HG03097 (cell line): ENCODE results near the gene GIGYF2.
"Not testable (repeated sequence)": the region's sequence is repeated elsewhere in the genome, so short reads cannot be mapped to it uniquely, and the experiment has no call there.

ENCODE experiments used
- ATAC-seq: cut with Tn5 transposase; IDR thresholded peaks from one replicate; pipeline ENCODE4 v1.9.1; 2021; ENCODE audit not compliant: unreplicated experiment, low FRiP score

The GIGYF2 gene

DNA sequence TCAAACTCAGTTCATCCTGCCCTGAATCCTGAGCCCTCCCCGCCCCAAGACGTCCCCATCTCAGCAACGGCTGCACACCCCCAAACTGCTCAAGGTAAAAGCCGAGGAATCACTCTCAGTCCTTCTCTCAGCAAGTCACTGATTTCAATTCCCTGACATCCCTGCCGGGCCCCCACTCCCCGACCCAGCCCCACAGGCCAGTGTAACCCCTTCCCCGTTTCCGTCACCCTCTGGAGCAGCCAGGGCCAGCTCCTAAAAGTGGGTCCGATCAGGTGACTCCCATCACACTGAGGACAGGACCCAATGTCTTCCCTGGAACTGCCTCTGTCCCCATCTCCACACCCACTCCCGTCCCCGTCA lies 193.4 kb downstream of the GIGYF2 start:
- ATAC-seq: no peak

DNA sequence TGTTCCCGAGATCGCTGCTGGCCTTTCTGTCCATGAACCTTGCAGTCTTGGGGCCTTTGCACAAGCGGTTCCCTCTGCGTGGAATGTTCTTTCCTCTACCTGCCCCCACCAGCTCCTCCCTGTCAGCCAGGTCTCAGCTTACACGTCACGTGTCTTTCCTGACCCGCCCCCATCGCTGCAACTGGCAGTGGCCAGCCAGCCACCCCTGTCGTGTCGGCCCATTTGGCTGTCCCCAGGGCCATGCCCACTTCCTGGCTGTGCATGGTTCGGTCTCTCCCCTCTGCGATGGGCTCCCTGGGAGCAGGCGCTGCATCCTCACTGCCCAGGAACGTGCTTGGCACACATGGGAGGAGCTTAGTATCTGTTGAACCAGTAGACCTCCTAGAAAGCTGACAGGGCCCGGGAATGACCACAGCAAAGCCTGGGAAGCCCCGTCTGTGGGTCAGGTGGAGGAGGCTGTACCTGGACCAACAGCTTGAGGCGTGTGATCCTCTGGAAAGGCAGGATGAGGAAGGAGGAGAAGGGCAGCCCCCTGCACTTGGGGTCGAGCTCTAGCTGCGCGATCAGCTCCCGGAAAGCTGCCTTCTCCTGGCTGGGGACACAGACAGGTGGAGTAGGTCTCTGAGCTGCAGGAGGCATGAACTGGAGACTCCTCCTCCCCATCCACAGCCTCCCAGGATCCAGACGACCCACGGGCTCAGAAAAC lies 193.9 kb downstream of the GIGYF2 start:
- ATAC-seq: no peak

DNA sequence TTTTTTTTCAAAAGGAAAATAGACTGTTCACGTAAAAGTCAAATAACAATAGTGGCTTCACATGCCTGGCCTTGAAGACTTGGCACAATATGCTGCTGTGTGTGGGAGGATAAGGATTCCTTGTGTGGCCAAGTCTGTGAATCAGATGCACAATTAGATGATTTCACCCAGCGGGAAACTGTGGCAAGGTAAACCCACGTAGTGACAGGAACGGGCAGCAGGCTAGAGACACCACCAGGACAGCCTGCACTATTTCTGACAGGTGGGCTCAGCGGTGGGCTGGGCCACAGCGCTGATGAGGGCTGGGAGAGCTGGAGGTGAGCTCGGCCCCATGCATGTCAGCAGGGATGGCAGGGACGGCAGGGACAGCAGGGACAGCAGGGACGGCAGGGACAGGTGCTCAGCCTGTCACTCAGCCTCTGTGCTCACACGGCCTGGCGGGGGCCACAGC lies 194.5 kb downstream of the GIGYF2 start:
- no peak for ATAC-seq

DNA sequence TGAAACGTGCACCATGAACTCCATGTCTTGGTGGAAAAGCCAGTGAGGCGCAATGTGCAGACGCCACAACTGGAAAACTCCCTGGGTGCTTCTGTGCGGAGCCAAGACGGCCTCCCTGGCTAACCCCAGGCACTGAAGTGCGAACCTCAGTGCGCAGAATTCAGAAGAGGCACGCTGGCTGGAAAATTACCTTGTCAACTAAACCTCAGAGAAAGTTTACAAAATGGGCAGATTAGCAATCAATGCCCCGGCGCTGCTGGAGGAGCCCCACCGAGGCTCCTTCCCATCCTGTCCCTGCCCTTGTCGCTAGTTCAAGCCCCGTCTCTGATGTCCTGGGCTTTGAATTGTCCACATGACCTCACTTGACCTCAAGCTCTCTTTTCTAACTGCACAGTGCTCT lies 195.1 kb downstream of the GIGYF2 start:
- ATAC-seq: no peak

DNA sequence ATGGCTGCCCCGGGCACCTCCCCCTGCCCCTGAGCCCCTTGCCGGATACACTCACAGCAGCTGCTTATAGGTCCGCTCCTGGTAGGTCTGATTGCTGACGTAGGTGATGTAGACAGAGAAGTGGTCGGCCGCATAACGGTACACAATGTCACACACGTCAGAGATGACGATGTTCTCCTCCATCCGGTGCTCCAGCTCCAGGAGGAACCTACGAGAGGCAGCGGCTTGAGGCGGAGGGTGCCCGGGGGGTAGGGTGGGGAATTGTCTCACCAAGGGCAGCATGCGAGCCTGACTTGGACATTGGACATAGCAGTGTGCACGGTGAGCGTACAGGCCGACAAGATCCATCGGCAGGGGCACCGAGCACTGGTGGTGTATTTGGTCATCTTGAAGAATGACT lies 195.7 kb downstream of the GIGYF2 start:
- ATAC-seq: no peak

DNA sequence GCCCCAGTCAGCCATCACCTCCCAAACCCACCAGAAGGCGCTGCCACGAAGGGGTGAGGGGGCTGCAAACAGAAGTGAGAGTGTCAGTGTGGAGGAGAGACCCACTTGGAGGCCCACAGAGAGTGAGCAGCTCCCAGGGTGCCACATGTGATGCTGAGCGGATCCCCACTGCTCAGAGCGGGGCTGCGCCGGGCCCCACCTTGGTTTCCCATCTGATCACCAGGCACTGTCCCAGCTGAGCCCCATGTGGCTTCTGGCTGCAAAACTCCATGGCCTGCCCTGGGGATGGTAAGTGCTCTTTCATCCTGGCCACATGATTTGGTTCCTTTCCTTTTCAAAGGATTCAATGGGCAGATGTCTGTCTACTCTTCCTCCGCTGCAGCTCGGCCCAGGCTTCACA lies 196.7 kb downstream of the GIGYF2 start:
- no peak for ATAC-seq

DNA sequence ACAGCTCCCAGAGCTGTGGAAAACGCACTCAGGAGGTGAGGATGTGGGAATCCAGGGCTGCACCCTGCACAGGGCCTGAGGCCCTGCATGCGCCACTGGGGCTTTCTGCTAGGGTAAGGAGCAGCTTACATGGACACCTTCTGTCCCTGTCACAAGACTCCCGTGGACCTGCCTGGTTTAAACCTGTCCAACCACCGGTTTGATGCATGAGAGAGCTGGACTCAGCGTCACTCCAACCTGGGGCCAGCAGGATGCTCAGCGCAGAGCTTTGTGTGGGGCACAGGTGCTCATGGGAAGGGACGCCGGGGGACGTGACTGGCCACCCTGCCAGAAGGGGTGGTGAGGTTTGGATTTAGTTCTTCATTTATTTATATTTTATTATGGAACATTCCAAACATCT lies 197.1 kb downstream of the GIGYF2 start:
- ATAC-seq: no peak

DNA sequence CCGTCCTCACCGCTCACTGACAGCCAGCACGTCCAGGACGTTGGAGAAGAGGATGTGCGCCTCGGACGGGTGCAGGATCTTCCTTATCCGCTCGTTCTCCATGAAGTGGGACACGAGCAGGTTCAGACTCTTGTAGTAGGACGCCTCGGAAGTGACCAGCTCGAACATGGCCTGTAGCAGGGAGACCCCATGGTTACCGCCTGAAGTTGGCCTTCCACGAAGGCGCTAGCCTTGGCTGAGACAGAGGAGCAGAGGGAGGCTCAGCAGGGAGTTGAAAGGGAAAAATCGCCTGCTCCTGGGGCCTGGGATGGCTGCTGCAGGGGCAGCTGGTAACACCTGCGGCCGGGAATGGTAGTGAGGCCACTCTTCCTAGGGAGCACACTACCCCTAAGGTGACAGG lies 197.6 kb downstream of the GIGYF2 start:
- no peak for ATAC-seq

DNA sequence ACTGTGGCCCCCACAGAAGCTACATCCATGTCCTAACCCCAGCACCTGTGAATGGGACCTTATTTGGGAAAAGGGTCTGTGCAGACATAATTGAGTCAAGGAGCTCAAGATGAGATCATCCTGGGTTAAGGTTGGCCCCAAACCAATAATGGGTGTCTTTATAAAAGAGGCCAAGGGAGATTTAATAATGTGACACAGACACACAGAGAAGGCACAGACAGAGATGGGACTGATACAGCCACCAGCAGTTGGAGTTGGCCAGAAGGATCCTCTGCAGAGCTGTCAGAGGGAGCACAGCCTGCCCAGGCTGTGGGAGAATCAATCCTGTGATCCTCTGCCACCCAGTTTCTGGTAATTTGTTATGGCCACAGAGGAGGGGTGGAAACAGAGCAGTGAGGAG lies 199.0 kb downstream of the GIGYF2 start:
- no peak for ATAC-seq

DNA sequence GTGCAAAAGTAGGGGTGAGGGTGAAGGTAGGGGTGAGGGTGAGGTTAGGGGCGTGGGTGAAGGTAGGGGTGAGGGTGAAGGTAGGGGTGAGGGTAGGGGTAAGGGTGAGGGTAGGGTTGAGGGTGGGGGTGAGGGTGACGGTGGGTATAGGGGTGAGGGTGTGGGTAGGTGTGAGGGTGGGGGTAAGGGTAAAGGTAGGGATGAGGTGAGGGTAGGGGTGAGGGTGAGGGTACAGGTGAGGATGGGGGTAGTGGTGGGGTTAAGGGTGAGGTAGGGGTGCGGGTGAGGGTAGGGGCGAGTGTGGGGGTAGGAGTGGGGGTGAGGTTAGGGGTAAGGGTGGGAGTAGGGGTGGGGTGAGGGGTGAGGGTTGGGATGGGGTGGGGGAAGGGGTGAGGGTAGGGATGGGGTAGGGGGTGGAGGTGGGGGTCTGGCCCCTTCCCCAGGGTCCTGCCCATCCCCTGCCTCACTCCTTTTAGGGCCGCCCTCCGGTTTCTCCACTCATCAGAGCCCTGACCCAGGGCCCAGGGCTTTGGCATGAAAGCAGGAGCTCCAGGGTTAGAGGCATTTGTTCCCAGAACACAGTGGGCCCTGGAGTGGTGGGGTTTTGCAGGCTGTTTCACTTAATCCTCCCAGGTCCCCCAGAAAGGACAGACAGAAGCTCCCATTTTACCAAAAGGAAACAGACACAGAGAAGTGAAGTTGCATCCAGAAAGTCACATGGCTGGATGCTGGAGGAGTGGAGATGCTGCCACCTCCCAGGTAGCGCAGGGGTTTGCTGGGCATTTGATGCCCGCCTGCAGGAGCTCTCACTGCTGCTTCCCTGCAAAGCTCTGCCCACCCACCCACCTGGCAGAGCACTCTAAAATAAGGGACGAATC lies 199.8 kb downstream of the GIGYF2 start:
- ATAC-seq: no peak

DNA sequence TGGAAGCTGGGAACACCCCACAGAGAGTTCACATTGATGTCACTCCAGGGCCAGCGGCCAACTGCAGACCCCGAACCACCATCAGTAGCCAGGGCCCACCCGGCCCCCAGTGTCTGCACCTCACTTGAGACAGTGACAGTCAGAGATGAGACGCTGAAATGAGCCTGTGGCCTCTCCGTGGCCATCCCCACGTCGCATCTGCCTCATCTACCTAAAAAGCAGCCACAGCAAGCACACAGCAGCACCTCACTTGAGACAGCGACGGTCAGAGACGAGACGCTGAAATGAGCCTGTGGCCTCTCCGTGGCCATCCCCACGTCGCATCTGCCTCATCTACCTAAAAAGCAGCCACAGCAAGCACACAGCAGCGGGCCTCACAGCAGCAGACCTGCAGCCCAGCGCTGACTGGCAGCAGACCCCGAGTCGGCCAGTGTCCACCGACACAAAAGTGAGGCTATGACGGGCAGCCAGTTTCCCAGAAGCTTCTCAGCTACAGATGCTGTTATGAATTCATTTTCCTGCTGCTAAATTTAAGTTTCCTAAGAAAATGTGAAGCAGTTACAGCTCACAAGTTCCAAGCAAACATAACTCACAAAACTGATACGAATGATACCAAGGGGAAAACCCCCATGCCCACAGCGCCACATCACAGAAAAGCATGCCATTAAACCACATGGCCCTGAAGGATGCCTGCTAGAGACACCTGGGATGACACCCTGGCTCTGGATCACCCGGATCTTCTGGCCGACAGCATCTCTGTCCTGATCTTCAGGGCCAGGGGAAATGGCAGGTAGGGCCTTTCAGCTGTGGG lies 200.7 kb downstream of the GIGYF2 start:
- no peak for ATAC-seq

DNA sequence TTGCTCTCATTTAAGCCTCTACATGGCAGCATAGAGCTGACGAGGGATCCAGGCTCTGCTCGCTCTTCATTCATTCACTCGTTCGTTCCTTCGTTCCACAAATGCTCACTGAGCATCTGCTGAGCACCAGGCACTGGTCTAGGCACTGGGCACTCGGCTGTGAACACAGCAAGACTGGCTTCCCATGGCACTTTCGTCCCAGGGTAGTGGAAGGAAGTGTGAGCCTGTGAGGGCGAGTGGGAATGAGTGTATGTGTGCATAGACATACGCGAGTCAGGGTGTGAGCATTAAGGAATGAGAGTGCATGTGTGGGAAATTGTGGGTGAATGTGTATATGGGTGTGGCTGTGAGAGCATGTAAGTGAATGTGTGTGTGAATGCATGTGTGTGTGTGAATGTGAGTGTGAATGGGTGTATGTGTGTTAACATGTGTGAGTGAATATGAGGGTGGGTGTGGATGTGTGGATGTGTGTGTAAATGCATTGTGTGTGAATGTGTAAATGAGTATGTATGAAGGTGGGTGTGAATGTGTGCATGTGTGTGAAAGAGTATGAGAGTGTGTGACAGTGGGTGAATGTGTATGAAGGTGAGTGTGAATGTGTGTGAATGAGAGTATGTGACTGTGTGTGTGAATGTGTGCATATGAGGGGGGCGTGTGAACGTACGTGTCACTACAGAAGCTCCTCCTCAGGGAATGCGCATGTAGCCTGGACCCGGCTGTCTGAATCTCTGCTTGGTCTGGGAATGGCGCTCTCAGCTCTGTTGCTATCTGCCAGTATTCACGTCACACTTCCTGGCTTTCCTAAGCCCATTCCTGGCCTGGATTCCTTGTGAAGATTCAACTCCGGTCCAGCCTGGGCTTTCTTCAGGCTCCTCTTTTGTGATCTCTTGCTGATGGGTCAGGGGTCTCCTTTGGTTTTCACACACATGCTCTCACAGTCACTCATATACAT lies 201.7 kb downstream of the GIGYF2 start:
- no peak for ATAC-seq

DNA sequence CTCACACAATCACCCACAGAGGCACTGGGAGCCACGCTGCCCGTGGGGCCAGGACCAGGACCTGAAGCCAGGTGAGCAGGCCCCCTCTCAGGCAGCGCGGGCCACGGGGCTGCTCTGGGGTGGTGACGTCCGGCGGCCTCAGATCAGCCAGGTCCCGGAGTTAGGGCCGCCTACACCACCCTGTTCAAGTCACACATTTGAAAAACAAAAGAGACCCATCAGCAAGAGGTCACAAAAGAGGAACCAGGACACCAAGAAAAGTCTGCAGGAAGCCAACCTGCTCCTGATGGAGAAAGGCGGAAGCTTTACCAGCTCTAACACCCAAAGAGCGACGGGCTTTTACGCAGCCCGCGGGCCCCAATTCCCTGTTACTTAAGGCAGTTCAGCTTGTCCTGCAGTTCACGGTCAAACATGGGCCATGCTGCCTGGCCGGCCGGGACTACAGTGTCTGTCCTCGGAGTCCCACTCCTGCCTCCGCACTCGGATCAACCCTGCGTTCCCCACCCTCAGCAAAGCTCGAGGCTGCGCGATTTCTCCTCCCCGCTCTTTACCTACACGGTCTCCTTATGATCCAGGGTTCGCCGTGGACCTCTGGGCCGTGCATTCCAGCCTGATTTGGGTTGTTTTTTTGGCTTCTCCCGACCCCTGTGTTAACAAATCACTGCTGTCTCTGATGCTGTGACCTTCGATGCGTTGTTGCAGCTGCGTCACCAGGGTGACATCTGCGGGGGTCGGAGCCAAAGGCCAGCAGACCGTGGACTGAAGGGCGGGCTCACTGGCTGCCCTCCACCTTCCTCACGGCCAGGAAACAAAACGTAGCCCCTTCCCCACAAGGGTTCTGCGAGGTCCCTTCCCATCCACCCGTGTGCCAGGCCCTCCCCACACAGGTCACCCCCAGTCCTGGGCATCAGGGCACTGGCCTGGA lies 203.9 kb downstream of the GIGYF2 start:
- no peak for ATAC-seq

DNA sequence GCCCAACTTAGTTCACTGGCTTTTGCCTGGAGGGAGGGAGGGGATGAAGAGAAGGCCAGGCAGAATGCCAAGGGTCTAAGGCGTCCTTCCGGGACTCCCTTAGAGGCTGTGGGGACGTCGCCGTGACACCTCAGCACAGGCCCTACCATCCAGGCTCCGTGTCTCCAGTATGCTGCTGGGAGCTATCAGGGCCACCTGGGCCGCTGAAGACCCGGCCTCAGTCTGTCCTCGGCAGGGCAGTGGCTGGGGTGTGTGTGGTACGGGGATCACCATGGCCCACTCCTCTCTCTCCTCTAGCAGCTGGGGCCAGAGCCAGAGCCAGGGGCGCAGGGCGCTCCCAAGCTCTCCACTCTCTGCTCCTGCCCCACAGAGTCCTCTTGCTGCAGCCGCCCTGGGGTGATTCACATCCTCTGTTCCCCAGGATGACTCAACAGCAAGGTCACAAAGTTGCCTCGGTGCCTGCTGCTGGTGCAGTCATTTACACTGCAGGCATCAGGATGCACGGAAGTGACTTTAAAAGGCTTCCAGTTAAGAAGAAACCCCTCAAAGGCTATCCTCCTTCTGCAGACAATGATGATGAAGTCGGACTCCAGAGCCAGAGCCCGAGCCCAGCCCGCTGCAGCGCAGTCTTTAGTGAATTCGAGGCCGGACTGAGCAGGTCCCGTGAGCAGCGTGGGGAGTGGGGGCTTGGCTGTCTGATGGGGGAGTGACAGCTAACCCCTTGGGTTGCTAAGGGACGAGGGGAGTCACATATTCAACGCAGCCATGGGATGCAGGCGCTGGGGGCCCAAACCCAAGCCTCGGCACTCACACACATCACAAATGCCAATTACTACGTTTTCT lies 204.8 kb downstream of the GIGYF2 start:
- no peak for ATAC-seq

DNA sequence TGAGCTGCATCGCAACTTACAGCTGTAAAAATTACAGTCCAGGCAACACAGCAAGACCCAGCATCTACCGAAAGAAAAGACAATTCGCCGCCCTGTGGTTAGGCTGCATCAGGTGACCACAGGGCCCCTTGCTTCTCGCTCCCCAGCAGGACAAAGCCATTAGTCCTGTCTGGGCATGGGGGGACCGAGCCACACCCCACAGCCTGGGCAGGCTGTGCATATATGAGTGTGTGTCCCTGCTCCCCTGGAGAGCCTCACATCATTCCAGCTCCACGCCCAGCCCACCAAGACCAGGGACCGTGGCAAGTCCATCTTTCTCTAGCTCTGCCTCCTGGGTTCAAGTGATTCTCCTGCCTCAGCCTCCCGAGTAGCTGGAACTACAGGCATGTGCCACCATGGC lies 206.9 kb downstream of the GIGYF2 start:
- no peak for ATAC-seq

DNA sequence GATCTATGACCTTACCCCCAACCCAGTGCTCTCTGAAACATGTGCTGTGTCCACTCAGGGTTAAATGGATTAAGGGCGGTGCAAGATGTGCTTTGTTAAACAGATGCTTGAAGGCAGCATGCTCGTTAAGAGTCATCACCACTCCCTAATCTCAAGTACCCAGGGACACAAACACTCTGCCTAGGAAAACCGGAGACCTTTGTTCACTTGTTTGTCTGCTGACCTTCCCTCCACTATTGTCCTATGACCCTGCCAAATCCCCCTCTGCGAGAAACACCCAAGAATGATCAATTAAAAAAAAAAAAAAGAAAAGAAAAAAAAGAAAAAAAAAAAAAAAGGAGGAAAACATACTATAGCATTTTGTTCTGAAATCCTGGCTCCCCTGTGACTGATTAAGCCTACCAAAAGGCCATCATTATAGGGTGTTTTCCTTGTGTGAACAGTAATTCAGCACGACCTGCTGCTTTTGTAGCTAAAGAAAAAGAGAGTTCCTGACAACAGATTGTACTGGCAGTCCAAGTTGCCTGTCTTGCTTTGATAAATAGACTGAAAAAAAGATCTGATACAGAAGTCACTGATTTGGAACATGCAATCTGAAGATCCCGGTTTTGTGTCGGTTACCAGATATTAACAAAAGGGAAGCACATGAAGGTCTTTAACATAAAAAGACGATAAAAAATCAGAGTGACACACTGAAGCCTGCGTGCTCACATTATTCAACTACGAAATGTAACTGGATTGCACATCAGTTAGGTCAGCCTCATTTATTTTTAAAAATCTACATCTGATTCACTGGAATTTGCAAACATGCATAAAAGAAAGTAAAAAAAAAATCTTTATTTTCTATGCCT lies 210.0 kb downstream of the GIGYF2 start:
- ATAC-seq: not testable (repeated sequence)

DNA sequence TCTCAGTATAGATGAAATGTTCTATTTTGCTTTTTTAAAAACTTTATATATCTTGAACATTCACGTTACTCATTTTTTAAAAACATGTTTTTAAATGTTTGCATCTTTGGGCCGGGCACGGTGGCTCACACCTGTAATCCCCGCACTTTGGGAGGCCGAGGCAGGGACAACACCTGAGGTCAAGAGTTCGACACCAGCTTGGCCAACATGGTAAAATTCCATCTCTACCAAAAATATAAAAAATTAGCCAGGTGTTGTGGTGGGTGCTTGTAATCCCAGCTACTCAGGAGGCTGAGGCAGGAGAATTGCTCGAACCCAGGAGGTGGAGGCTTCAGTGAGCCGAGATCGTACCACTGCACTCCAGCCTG lies 210.6 kb downstream of the GIGYF2 start:
- not testable (repeated sequence) for ATAC-seq
